ENCODE results near the gene CA5B. TPM values are rescaled to one million over a fixed set of nuclear protein-coding genes. Genes with fewer than 3 reads are reported as not detected.
"Not testable (repeated sequence)": the region's sequence is repeated elsewhere in the genome, so short reads cannot be mapped to it uniquely, and the experiment has no call there.

CA5B gene
- total and polyA plus RNA-seq, 2 donors (not counting 1 experiment from before 2014, with no cell fraction given): 7.4 to 11.6 TPM

GRCh38 chrX:15702488-15703371 lies 35.3 kb upstream of the CA5B start:
- H3K79me2 ChIP-seq (ENCODE audit: control insufficient read depth, insufficient read depth, low read length): no peaks in the 10 kb centered on the region
- TF ChIP-seq EZH2 (IDR thresholded peaks at IDR 0.05; ENCODE audit: low read length, missing control alignments): no peak
- no peak for TF ChIP-seq CTCF (conservative IDR thresholded peaks at IDR 0.05 in 1 of 2, IDR thresholded peaks at IDR 0.05 in 1 of 2; ENCODE audit: low read depth in 1 of 2, low read length in 2 of 2)
- H3K4me2 ChIP-seq (ENCODE audit: extremely low read depth, insufficient read depth, low read length): no peak overlapping the region
- no peak overlapping the region for H3K9ac ChIP-seq (ENCODE audit: insufficient read depth, low read length)
- no peak overlapping the region for H3K27ac ChIP-seq (ENCODE audit: insufficient read depth, low read length)
- no peak for DNase-seq (ENCODE audit: low read depth in 2 of 2)
- H3K9me3 ChIP-seq (ENCODE audit: control insufficient read depth, insufficient read depth, low read depth, low read length): no peaks in the 10 kb centered on the region
- H3K27me3 ChIP-seq (ENCODE audit: control insufficient read depth, insufficient read depth, low read length): no peaks in the 10 kb centered on the region
- H4K20me1 ChIP-seq (ENCODE audit: control insufficient read depth, extremely low read depth, insufficient read depth, low read length): no peaks in the 10 kb centered on the region
- no peaks in the 10 kb centered on the region for H3K4me1 ChIP-seq (ENCODE audit: control insufficient read depth, extremely low read depth, insufficient read depth, low read length)
- H3K36me3 ChIP-seq (ENCODE audit: control insufficient read depth, insufficient read depth, low read length): no peaks in the 10 kb centered on the region
- H3K4me3 ChIP-seq (replicated peaks in 1 of 4; ENCODE audit: control extremely low read depth in 1 of 4, insufficient read depth in 1 of 4, low read depth in 3 of 4, low read length in 4 of 4): no peak overlapping the region
- H2AFZ ChIP-seq (ENCODE audit: low read length): no peak overlapping the region

DNA sequence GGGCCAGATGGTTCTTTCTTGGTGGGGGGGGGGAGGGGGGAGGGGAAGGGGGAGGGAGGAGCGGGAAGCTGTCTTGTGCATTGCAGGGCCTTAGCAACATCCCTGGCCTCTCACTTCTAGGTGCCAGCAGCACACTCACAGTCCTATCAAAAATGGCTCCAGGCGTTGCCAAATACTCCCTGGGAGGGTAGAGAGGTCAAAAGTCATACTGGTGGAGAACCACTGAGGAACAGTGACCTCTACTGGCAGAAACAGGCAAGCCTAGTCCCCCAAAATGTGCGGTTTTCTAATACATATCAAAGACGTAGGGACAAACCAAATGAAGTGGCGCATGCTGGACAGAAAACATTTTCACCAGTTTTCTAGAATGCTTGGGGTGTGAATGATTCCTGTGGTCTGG lies 34.3 kb upstream of the CA5B start:
- not testable (repeated sequence) for H3K4me3 ChIP-seq (replicated peaks in 1 of 4; ENCODE audit: control extremely low read depth in 1 of 4, insufficient read depth in 1 of 4, low read depth in 3 of 4, low read length in 4 of 4); DNase-seq (ENCODE audit: low read depth in 2 of 2); H3K9ac ChIP-seq (ENCODE audit: insufficient read depth, low read length); H3K9me3 ChIP-seq (ENCODE audit: control insufficient read depth, insufficient read depth, low read depth, low read length); H2AFZ ChIP-seq (ENCODE audit: low read length); H3K27ac ChIP-seq (ENCODE audit: insufficient read depth, low read length); H3K36me3 ChIP-seq (ENCODE audit: control insufficient read depth, insufficient read depth, low read length); H3K79me2 ChIP-seq (ENCODE audit: control insufficient read depth, insufficient read depth, low read length); H4K20me1 ChIP-seq (ENCODE audit: control insufficient read depth, extremely low read depth, insufficient read depth, low read length); H3K4me2 ChIP-seq (ENCODE audit: extremely low read depth, insufficient read depth, low read length); H3K4me1 ChIP-seq (ENCODE audit: control insufficient read depth, extremely low read depth, insufficient read depth, low read length); H3K27me3 ChIP-seq (ENCODE audit: control insufficient read depth, insufficient read depth, low read length)

DNA sequence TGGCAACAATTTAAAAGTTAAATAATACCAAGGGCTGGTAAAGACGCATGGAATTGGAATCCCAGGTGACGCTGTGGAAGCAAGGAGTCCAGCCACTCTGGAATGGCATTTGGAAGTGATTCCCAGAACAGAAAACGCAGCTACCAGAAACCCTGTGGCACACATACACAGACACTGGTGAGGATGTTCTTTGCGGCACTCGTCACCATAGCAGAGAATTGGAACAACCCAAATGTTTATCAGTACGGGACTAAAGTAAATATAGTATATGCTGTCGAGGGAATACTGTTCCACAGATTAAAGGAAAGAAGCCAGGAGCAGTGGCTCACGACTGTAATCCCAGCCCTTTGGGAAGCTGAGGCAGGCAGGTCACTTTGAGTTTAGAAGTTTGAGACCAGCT lies 33.8 kb upstream of the CA5B start:
- H4K20me1 ChIP-seq (ENCODE audit: control insufficient read depth, extremely low read depth, insufficient read depth, low read length); H3K27ac ChIP-seq (ENCODE audit: insufficient read depth, low read length); H2AFZ ChIP-seq (ENCODE audit: low read length); H3K27me3 ChIP-seq (ENCODE audit: control insufficient read depth, insufficient read depth, low read length); H3K36me3 ChIP-seq (ENCODE audit: control insufficient read depth, insufficient read depth, low read length); H3K79me2 ChIP-seq (ENCODE audit: control insufficient read depth, insufficient read depth, low read length); DNase-seq (ENCODE audit: low read depth in 2 of 2); H3K4me3 ChIP-seq (replicated peaks in 1 of 4; ENCODE audit: control extremely low read depth in 1 of 4, insufficient read depth in 1 of 4, low read depth in 3 of 4, low read length in 4 of 4); H3K4me2 ChIP-seq (ENCODE audit: extremely low read depth, insufficient read depth, low read length); H3K4me1 ChIP-seq (ENCODE audit: control insufficient read depth, extremely low read depth, insufficient read depth, low read length); H3K9ac ChIP-seq (ENCODE audit: insufficient read depth, low read length); H3K9me3 ChIP-seq (ENCODE audit: control insufficient read depth, insufficient read depth, low read depth, low read length): not testable (repeated sequence)

DNA sequence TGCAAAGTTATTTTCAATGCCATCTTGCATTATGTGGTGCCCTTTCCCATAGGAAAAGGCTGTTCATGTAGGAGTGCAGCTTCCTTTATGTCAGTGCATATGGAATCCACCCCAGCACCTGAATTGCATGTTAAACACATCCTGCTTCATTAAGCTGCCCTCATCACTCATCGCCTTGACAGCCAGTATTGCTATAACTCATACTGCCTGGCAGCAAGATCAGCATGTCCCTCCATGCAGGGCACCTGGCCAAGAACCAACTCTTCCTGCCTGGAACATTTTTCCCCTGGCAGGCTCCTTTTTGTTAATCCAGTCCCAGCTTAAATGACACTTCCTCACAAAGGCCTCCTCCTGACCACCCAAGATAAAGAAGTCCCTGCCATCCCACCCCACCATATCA lies 23.5 kb upstream of the CA5B start:
- TF ChIP-seq CTCF (conservative IDR thresholded peaks at IDR 0.05 in 1 of 2, IDR thresholded peaks at IDR 0.05 in 1 of 2; ENCODE audit: low read depth in 1 of 2, low read length in 2 of 2): no peak
- no peak for TF ChIP-seq EZH2 (IDR thresholded peaks at IDR 0.05; ENCODE audit: low read length, missing control alignments)
- Histone ChIP-seq H3K27me3 (ENCODE audit: control insufficient read depth, insufficient read depth, low read length) (no peaks in the 10 kb centered on the region), H3K9ac (ENCODE audit: insufficient read depth, low read length) (no peak overlapping the region)

More for the DNA sequence above, 23.5 kb upstream of the CA5B start:
- Histone ChIP-seq H2AFZ (ENCODE audit: low read length) (no peak overlapping the region), H3K27ac (ENCODE audit: insufficient read depth, low read length) (no peak overlapping the region), H3K9me3 (ENCODE audit: control insufficient read depth, insufficient read depth, low read depth, low read length) (no peaks in the 10 kb centered on the region), H3K79me2 (ENCODE audit: control insufficient read depth, insufficient read depth, low read length) (no peaks in the 10 kb centered on the region), H3K4me3 (replicated peaks in 1 of 4; ENCODE audit: control extremely low read depth in 1 of 4, insufficient read depth in 1 of 4, low read depth in 3 of 4, low read length in 4 of 4) (no peak overlapping the region), H4K20me1 (ENCODE audit: control insufficient read depth, extremely low read depth, insufficient read depth, low read length) (no peaks in the 10 kb centered on the region), H3K4me1 (ENCODE audit: control insufficient read depth, extremely low read depth, insufficient read depth, low read length) (no peaks in the 10 kb centered on the region), H3K36me3 (ENCODE audit: control insufficient read depth, insufficient read depth, low read length) (no peaks in the 10 kb centered on the region), H3K4me2 (ENCODE audit: extremely low read depth, insufficient read depth, low read length) (no peak overlapping the region)
- DNase-seq (ENCODE audit: low read depth in 2 of 2): no peak
